SK-N-SH (cell line): ENCODE measurements around the gene VPS52. TPM values are rescaled to one million over a fixed set of nuclear protein-coding genes. Genes with fewer than 3 reads are reported as not detected.

Experiments
- CTCF ChIA-PET: fragments of 300-600, 350-600 bp; formaldehyde crosslinking; extraction: SDS; loops from one replicate; lab custom pipeline; 2021; lab: Yijun Ruan, JAX
- POLR2A ChIA-PET: fragments of 350-600 bp; sonication (Branson Sonifier 250); formaldehyde crosslinking; extraction: SDS; loops from one replicate; lab custom pipeline; 2020; ENCODE audit warnings: antibody characterized with exemption, inconsistent platforms; lab: Yijun Ruan, JAX
- DNase-seq: peaks from one replicate; pipeline ENCODE4 v3.0.0; 2012
- H2AFZ ChIP-seq: fragments of 200-600 bp; sonication (generic); 2 replicates; pipeline ENCODE4 v1.8.1; 2016; ENCODE audit warnings: antibody characterized with exemption, mild to moderate bottlenecking, low read depth
- H3F3A ChIP-seq: fragments of 200-600 bp; sonication (generic); replicated peaks from 2 replicates; pipeline ENCODE3; 2016; ENCODE audit warnings: antibody characterized with exemption, mild to moderate bottlenecking; ENCODE audit not compliant: insufficient read depth
- H3K27ac ChIP-seq, 2 experiments: fragments of 200-500 bp in 1 of 2; fragments of 200-600 bp in 1 of 2; sonication (Bioruptor generic) in 1 of 2; sonication (generic), shearing (Covaris generic) in 1 of 2; 2 replicates each; pipeline versions ENCODE4 v1.5.1 to v1.6.1; 2014 to 2016; ENCODE audit warnings: low read depth in 2 of 2, inconsistent platforms in 1 of 2, low read length in 1 of 2, mild to moderate bottlenecking in 1 of 2, mixed read lengths in 1 of 2
- H3K27me3 ChIP-seq: fragments of 200-600 bp; sonication (generic), shearing (Covaris generic); 2 replicates; pipeline ENCODE4 v1.6.1; 2016; ENCODE audit warnings: mixed run types; ENCODE audit not compliant: insufficient read depth
- H3K36me3 ChIP-seq, 2 experiments: fragments of 200-500 bp in 1 of 2; fragments of 200-600 bp in 1 of 2; sonication (Bioruptor generic) in 1 of 2; sonication (generic) in 1 of 2; replicated peaks in 1 of 2; 2 replicates each; pipeline versions ENCODE3 to v1.5.1; 2014 to 2016; ENCODE audit warnings: low read length in 1 of 2, mild to moderate bottlenecking in 1 of 2; ENCODE audit not compliant: insufficient read depth in 2 of 2, control insufficient read depth in 1 of 2
- H3K4me1 ChIP-seq, 2 experiments: fragments of 200-500 bp in 1 of 2; fragments of 200-600 bp in 1 of 2; sonication (Bioruptor generic) in 1 of 2; sonication (generic), shearing (Covaris generic) in 1 of 2; 2 replicates each; pipeline versions ENCODE4 v1.5.1 to v1.6.1; 2014 to 2016; ENCODE audit warnings: low read depth in 1 of 2, low read length in 1 of 2, mixed run types in 1 of 2; ENCODE audit not compliant: insufficient read depth in 2 of 2, control insufficient read depth in 1 of 2
- H3K4me2 ChIP-seq: fragments of 200-600 bp; sonication (generic), shearing (Covaris generic); 2 replicates; pipeline ENCODE4 v1.6.1; 2017; ENCODE audit warnings: mixed run types
- H3K4me3 ChIP-seq, 2 experiments: fragments of 200-500 bp in 1 of 2; fragments of 200-600 bp in 1 of 2; sonication (Bioruptor generic) in 1 of 2; sonication (generic), shearing (Covaris generic) in 1 of 2; 2 replicates each; pipeline versions ENCODE4 v1.5.1 to v1.8.1; 2014 to 2016; ENCODE audit warnings: low read depth in 2 of 2, inconsistent platforms in 1 of 2, low read length in 1 of 2, mild to moderate bottlenecking in 1 of 2, mixed read lengths in 1 of 2, moderate library complexity in 1 of 2
- H3K79me2 ChIP-seq: fragments of 200-600 bp; sonication (generic); 2 replicates; pipeline ENCODE4 v1.8.1; 2017; ENCODE audit warnings: mild to moderate bottlenecking; ENCODE audit not compliant: insufficient read depth
- H3K9ac ChIP-seq: fragments of 200-600 bp; sonication (generic); 2 replicates; pipeline ENCODE4 v1.6.1; 2017; ENCODE audit warnings: mixed run types
- H3K9me2 ChIP-seq: fragments of 200-600 bp; sonication (generic); 2 replicates; pipeline ENCODE4 v1.6.1; 2017; ENCODE audit warnings: mixed run types
- H3K9me3 ChIP-seq: fragments of 200-600 bp; sonication (generic); 2 replicates; pipeline ENCODE4 v1.6.1; 2017; ENCODE audit warnings: mixed run types, mild to moderate bottlenecking, moderate library complexity
- H4K20me1 ChIP-seq: fragments of 200-600 bp; sonication (generic); 2 replicates; pipeline ENCODE4 v1.6.1; 2017; ENCODE audit warnings: mild to moderate bottlenecking, mixed run types; ENCODE audit not compliant: insufficient read depth
- CHD2 ChIP-seq: fragments of 150-350 bp; IDR thresholded peaks from 2 replicates; pipeline ENCODE4 v1.6.1; 2018; ENCODE audit warnings: low read length; ENCODE audit not compliant: partially characterized antibody
- EP300 ChIP-seq, 2 experiments: IDR thresholded peaks; 2 replicates each; pipeline versions ENCODE4 v1.4.0 to v1.6.1; 2012; ENCODE audit warnings: borderline replicate concordance in 1 of 2, low read depth in 1 of 2, low read length in 1 of 2
- EZH2phosphoT487 ChIP-seq: fragments of 200-600 bp; sonication (generic); IDR thresholded peaks from 2 replicates; pipeline ENCODE4 v1.6.1; 2017; ENCODE audit warnings: low read depth, mixed run types, mild to moderate bottlenecking, antibody characterized with exemption, moderate library complexity, borderline replicate concordance
- FOSL2 ChIP-seq: IDR thresholded peaks from 2 replicates; pipeline ENCODE4 v1.4.0; 2012; ENCODE audit warnings: low read depth, mild to moderate bottlenecking, moderate library complexity, borderline replicate concordance
- GABPA ChIP-seq: IDR thresholded peaks from 2 replicates; pipeline ENCODE4 v1.4.0; 2012; ENCODE audit warnings: low read depth, mild to moderate bottlenecking
- JUND ChIP-seq: IDR thresholded peaks from 2 replicates; pipeline ENCODE4 v1.4.0; 2012
- NFIC ChIP-seq: IDR thresholded peaks from 2 replicates; pipeline ENCODE4 v1.4.0; 2012; ENCODE audit warnings: borderline replicate concordance
- NRF1 ChIP-seq: IDR thresholded peaks from 2 replicates; pipeline ENCODE4 v1.6.1; 2012; ENCODE audit warnings: low read depth, mild to moderate bottlenecking, low read length
- POLR2AphosphoS5 ChIP-seq: IDR thresholded peaks from 2 replicates; pipeline ENCODE4 v1.6.1; 2012; ENCODE audit warnings: low read depth, low read length
- RCOR1 ChIP-seq: fragments of 150-350 bp; IDR thresholded peaks from 2 replicates; pipeline ENCODE4 v1.6.1; 2017; ENCODE audit warnings: antibody characterized with exemption, low read length
- RFX5 ChIP-seq: IDR thresholded peaks from 2 replicates; pipeline ENCODE4 v1.6.1; 2012; ENCODE audit warnings: mild to moderate bottlenecking, improper control_type of control experiment, low read length
- RXRA ChIP-seq: IDR thresholded peaks from 2 replicates; pipeline ENCODE4 v1.4.0; 2012; ENCODE audit warnings: low read depth, mild to moderate bottlenecking, borderline replicate concordance
- SIN3A ChIP-seq: IDR thresholded peaks from 2 replicates; pipeline ENCODE4 v1.6.1; 2012; ENCODE audit warnings: low read depth, mild to moderate bottlenecking, low read length, moderate library complexity, borderline replicate concordance
- TAF1 ChIP-seq: IDR thresholded peaks from 2 replicates; pipeline ENCODE4 v1.6.1; 2012; ENCODE audit warnings: low read depth, mild to moderate bottlenecking, low read length, moderate library complexity, borderline replicate concordance
- TCF12 ChIP-seq: IDR thresholded peaks from 2 replicates; pipeline ENCODE4 v1.4.0; 2012
- WGBS: methylation state at CpG from one replicate; pipeline ENCODE4 v1.1.6; 2017; ENCODE audit warnings: low lambda C conversion rate; 5-methylcytosine and 5-hydroxymethylcytosine counted together
- polyA plus RNA-seq, 3 experiments: library from polyadenylated mRNA; depleted of rRNA; stranded (reverse); fragments of >200 nt; gene quantifications; 2 replicates each; pipeline ENCODE4 v1.2.3, GENCODE V29; 2012
- TF ChIP-seq, protein P1 (sequence below): IDR thresholded peaks from 2 replicates; pipeline ENCODE4 v1.4.0; 2012; ENCODE audit warnings: low read depth, borderline replicate concordance
- TF ChIP-seq, protein P2 (sequence below): fragments of 200-600 bp; sonication (generic); IDR thresholded peaks from 2 replicates; pipeline ENCODE4 v1.6.1; 2017; ENCODE audit warnings: antibody characterized with exemption, mild to moderate bottlenecking, moderate library complexity
- TF ChIP-seq, protein P3 (sequence below): fragments of 150-350 bp; IDR thresholded peaks from 2 replicates; pipeline ENCODE4 v1.6.1; 2016; ENCODE audit warnings: mild to moderate bottlenecking, low read depth, low read length
- TF ChIP-seq, protein P4 (sequence below): fragments of 150-350 bp; IDR thresholded peaks from 2 replicates; pipeline ENCODE4 v1.6.1; 2017; ENCODE audit warnings: antibody characterized with exemption, low read length, low read depth, borderline replicate concordance
- TF ChIP-seq, protein P5 (sequence below): IDR thresholded peaks from 2 replicates; pipeline ENCODE4 v1.4.0; 2012; ENCODE audit warnings: low read depth, borderline replicate concordance

Gene VPS52
- polyA plus RNA-seq, 1 of the 3 experiments (the other 2 are of a cell fraction): 74.0 TPM

DNA sequence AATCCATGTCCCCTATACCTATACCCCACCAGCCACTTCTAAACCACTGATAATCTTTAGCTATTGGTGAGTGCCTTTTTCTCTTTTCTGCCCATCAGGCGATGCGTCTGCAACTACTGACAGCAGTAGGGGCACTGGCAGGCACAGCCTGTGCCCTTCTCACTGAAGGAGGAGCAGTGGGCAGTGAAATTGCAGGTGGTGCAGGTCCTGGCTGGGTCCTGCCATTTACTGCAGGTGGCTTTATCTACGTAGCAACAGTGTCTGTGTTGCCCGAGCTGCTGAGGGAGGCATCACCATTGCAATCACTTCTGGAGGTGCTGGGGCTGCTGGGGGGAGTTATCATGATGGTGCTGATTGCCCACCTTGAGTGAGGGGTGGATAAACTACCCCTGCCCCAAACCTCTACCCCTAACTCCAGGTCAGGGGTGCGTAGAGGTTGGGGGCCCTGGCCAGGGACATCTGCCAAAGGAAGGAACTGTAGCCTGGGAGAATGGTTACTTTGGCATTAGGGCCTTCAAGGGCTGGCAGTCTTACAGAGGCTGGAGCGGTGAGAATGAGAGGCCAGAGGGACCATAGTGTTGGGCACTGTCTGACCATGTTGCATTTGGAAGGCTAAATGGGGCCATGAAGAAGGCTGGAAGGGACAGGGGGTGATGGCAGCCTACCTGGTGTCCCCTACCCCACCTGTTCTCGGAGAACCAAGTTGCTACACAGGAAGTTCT, 68.1 kb downstream of the VPS52 start:
- Histone ChIP-seq H3K4me2 (peak overlapping the region; percentile 98; the same call in 1 of the 2 replicates), H2AFZ (no peak overlapping the region), H4K20me1 (peaks cover 11% of the 10 kb centered on the region; the same call in 1 of the 2 replicates), H3K27me3 (no peaks in the 10 kb centered on the region), H3K9me3 (no peaks in the 10 kb centered on the region), H3F3A (peaks cover 18% of the 10 kb centered on the region)
- ChIA-PET CTCF (no interaction called here), POLR2A (no interaction called here)
- no peak for DNase-seq
- 85% methylated on average over 6 of the region's 7 CpGs for WGBS
- TF ChIP-seq, protein P1, sequence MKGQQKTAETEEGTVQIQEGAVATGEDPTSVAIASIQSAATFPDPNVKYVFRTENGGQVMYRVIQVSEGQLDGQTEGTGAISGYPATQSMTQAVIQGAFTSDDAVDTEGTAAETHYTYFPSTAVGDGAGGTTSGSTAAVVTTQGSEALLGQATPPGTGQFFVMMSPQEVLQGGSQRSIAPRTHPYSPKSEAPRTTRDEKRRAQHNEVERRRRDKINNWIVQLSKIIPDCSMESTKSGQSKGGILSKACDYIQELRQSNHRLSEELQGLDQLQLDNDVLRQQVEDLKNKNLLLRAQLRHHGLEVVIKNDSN: no peak
- TF ChIP-seq, protein P2, sequence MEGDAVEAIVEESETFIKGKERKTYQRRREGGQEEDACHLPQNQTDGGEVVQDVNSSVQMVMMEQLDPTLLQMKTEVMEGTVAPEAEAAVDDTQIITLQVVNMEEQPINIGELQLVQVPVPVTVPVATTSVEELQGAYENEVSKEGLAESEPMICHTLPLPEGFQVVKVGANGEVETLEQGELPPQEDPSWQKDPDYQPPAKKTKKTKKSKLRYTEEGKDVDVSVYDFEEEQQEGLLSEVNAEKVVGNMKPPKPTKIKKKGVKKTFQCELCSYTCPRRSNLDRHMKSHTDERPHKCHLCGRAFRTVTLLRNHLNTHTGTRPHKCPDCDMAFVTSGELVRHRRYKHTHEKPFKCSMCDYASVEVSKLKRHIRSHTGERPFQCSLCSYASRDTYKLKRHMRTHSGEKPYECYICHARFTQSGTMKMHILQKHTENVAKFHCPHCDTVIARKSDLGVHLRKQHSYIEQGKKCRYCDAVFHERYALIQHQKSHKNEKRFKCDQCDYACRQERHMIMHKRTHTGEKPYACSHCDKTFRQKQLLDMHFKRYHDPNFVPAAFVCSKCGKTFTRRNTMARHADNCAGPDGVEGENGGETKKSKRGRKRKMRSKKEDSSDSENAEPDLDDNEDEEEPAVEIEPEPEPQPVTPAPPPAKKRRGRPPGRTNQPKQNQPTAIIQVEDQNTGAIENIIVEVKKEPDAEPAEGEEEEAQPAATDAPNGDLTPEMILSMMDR: no peak
- TF ChIP-seq, protein P3, sequence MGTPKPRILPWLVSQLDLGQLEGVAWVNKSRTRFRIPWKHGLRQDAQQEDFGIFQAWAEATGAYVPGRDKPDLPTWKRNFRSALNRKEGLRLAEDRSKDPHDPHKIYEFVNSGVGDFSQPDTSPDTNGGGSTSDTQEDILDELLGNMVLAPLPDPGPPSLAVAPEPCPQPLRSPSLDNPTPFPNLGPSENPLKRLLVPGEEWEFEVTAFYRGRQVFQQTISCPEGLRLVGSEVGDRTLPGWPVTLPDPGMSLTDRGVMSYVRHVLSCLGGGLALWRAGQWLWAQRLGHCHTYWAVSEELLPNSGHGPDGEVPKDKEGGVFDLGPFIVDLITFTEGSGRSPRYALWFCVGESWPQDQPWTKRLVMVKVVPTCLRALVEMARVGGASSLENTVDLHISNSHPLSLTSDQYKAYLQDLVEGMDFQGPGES: no peak
- no peak for TF ChIP-seq TCF12
- TF ChIP-seq NRF1: no peak
- TF ChIP-seq POLR2AphosphoS5: no peak
- TF ChIP-seq EZH2phosphoT487: no peak
- TF ChIP-seq, protein P4, sequence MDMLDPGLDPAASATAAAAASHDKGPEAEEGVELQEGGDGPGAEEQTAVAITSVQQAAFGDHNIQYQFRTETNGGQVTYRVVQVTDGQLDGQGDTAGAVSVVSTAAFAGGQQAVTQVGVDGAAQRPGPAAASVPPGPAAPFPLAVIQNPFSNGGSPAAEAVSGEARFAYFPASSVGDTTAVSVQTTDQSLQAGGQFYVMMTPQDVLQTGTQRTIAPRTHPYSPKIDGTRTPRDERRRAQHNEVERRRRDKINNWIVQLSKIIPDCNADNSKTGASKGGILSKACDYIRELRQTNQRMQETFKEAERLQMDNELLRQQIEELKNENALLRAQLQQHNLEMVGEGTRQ: no peak
- no peak for TF ChIP-seq NFIC
- no peak for TF ChIP-seq CHD2
- TF ChIP-seq, protein P5, sequence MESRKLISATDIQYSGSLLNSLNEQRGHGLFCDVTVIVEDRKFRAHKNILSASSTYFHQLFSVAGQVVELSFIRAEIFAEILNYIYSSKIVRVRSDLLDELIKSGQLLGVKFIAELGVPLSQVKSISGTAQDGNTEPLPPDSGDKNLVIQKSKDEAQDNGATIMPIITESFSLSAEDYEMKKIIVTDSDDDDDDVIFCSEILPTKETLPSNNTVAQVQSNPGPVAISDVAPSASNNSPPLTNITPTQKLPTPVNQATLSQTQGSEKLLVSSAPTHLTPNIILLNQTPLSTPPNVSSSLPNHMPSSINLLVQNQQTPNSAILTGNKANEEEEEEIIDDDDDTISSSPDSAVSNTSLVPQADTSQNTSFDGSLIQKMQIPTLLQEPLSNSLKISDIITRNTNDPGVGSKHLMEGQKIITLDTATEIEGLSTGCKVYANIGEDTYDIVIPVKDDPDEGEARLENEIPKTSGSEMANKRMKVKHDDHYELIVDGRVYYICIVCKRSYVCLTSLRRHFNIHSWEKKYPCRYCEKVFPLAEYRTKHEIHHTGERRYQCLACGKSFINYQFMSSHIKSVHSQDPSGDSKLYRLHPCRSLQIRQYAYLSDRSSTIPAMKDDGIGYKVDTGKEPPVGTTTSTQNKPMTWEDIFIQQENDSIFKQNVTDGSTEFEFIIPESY: no peak
- TF ChIP-seq RFX5: no peak
- no peak for TF ChIP-seq SIN3A
- no peak for TF ChIP-seq EP300 (IDR thresholded peaks at IDR 0.05; ENCODE audit: borderline replicate concordance in 1 of 2, low read depth in 1 of 2, low read length in 1 of 2)
- no peak for TF ChIP-seq RCOR1
- no peak for TF ChIP-seq FOSL2
- no peak for TF ChIP-seq JUND
- no peak for TF ChIP-seq GABPA
- TF ChIP-seq RXRA: no peak
- TF ChIP-seq TAF1: no peak
- TF ChIP-seq, all 33 proteins: peak for 0
- H3K4me3 ChIP-seq: no peak overlapping the region
- H3K79me2 ChIP-seq: peaks cover 60% of the 10 kb centered on the region
- peaks cover 28 to 45% of the 10 kb centered on the region in 2 experiments; a peak in 3 of 4 replicates for H3K4me1 ChIP-seq
- H3K27ac ChIP-seq: peak overlapping the region; percentile 1 to 2; a peak in 2 of 4 replicates
- H3K9me2 ChIP-seq: no peaks in the 10 kb centered on the region
- peaks cover 17 to 20% of the 10 kb centered on the region in 2 experiments for H3K36me3 ChIP-seq
- no peak overlapping the region for H3K9ac ChIP-seq
